GM03348 (cell line): ENCODE measurements around the gene PIK3AP1.
"Not testable (repeated sequence)": the region's sequence is repeated elsewhere in the genome, so short reads cannot be mapped to it uniquely, and the experiment has no call there.

Source experiments
- DNase-seq: peaks from one replicate; pipeline ENCODE4 v3.0.0; 2012; ENCODE audit warnings: low spot score

The PIK3AP1 gene

GRCh38 chr10:96696845-96697425 lies 23.4 kb downstream of the PIK3AP1 start:
- no peak for DNase-seq

GRCh38 chr10:96695975-96696634 lies 24.2 kb downstream of the PIK3AP1 start:
- DNase-seq, result no peak

- no peak for DNase-seq
Observed at GRCh38 chr10:96695366-96695765, 24.9 kb downstream of the PIK3AP1 start.

- no peak for DNase-seq
Observed at GRCh38 chr10:96693431-96693830, 26.9 kb downstream of the PIK3AP1 start.

- no peak for DNase-seq
Observed at GRCh38 chr10:96692427-96692826, 27.9 kb downstream of the PIK3AP1 start.

- DNase-seq, result no peak
Observed at GRCh38 chr10:96691761-96692160, 28.6 kb downstream of the PIK3AP1 start.

- peak; percentile 24 for DNase-seq
Observed at GRCh38 chr10:96690755-96691730, 29.3 kb downstream of the PIK3AP1 start.

GRCh38 chr10:96688789-96689188 lies 31.5 kb downstream of the PIK3AP1 start:
- DNase-seq, result no peak

GRCh38 chr10:96687317-96688012 lies 32.8 kb downstream of the PIK3AP1 start:
- no peak for DNase-seq

- no peak for DNase-seq
Observed at GRCh38 chr10:96686514-96686913, 33.8 kb downstream of the PIK3AP1 start.

- no peak for DNase-seq
Observed at GRCh38 chr10:96685306-96685705, 35.0 kb downstream of the PIK3AP1 start.

GRCh38 chr10:96684826-96685225 lies 35.5 kb downstream of the PIK3AP1 start:
- no peak for DNase-seq

GRCh38 chr10:96683710-96684109 lies 36.6 kb downstream of the PIK3AP1 start:
- DNase-seq, result no peak

- DNase-seq, result peak; percentile 28
Observed at GRCh38 chr10:96683065-96683464, 37.2 kb downstream of the PIK3AP1 start.

GRCh38 chr10:96681524-96681923 lies 38.8 kb downstream of the PIK3AP1 start:
- no peak for DNase-seq

- not testable (repeated sequence) for DNase-seq
Observed at GRCh38 chr10:96680463-96680862, 39.9 kb downstream of the PIK3AP1 start.

- DNase-seq, result no peak
Observed at GRCh38 chr10:96678725-96679124, 41.6 kb downstream of the PIK3AP1 start.

- no peak for DNase-seq
Observed at GRCh38 chr10:96676272-96677112, 43.8 kb downstream of the PIK3AP1 start.

- DNase-seq, result no peak
Observed at GRCh38 chr10:96675846-96676245, 44.5 kb downstream of the PIK3AP1 start.

- DNase-seq, result peak; percentile 16
Observed at GRCh38 chr10:96673318-96674099, 46.8 kb downstream of the PIK3AP1 start.
